NAMALWA (cell line): Measurements from ENCODE around the gene CHMP6.

Experiments used
- DNase-seq: peaks from one replicate; pipeline ENCODE4 v3.0.0-alpha.2; 2015; ENCODE audit warnings: low spot score

The CHMP6 gene

DNA sequence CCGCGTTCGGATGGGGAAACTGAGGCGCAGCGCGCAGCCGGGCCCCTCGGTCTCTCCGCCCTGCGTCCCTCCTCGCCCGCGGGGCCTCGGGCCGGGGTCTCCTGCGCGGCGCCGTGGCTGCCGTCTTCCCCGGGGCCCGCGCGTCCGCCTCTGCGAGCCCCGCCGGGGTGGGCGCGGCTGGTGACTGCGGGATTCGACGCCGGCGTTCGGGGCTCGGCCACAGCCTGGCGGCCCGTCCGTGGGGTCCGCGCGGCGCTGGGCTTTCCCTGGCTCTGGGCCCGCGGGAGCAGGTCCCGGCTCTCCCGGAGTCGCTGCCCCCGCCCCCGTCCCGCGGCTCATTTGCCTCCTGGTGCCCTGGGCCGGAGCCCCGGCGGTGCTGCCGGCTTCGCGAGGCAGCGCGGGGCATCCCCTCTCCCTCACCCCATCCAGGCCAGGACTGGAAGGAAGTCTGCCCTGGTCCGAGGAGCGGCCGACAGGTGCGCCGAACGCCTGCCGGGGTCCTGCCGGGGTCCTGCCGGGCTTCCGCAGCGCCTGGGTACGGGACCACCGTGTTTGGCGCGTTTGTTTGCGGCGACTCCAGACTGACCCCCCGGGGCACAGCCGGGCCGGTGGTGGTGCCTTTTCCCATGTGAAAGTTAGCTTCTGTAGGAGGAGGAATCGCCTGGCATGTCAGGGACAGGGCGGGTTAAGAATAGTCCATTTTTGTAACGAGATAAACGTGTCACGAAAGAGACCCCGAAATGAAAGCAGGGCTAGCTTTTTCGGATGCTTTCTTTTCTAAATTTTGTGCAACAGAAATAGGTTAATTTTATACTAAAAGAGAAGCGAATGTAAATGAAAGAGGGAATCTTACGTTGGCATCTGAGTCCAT is 671 bp downstream of the CHMP6 start:
- no peak for DNase-seq

DNA sequence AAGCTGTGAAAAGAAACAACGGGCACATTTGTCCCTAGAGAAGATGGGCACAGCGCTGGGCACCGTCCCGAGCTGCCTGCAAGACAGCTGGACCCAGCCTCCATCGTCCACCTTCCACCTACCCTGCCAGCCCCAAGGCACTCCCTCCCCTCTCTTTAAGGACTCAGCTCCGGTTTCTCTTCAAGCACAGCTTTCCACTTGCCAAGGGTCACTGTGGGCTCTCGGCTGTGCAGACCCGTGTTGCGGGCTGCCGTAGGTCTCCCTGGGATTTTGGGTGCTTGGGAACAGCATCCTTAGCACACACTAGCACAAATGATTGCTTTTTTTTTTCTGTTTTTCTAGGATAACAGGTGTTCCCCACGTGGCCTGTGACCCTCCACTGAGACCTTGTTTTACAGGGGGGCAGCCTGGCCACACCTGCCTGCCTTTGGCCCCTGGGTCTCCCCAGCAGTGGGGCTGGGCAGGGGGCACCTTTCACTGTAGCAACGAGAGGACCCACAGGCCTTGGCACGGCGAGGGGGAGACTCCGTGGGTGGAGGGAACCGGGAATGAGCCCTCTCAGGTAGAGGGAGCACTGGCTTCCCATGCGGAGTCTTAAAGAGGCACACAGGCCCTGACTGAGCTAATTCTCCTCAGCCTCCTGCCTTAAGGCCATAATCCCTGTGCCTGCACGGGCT is 1.4 kb downstream of the CHMP6 start:
- no peak for DNase-seq

DNA sequence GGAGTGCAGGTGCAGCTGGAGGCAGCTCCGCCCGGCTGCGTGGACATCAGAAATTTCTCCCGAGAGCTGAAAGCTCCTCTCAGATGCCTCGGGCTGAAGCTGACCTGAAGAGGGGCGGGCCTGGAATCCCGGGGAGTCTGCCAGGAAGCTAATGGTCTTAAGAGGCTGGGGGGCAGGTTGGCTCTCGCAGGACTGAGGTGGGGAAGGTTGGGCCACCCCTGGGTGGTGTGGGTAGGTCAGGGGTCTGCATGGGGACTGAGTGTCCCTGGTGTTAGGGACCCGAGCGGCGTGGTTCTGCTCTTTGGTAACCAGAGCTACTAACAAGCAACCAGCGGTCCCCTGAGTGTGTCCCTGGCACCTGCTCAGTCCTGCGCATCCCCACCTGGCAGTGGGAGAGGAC is 3.5 kb downstream of the CHMP6 start:
- no peak for DNase-seq

DNA sequence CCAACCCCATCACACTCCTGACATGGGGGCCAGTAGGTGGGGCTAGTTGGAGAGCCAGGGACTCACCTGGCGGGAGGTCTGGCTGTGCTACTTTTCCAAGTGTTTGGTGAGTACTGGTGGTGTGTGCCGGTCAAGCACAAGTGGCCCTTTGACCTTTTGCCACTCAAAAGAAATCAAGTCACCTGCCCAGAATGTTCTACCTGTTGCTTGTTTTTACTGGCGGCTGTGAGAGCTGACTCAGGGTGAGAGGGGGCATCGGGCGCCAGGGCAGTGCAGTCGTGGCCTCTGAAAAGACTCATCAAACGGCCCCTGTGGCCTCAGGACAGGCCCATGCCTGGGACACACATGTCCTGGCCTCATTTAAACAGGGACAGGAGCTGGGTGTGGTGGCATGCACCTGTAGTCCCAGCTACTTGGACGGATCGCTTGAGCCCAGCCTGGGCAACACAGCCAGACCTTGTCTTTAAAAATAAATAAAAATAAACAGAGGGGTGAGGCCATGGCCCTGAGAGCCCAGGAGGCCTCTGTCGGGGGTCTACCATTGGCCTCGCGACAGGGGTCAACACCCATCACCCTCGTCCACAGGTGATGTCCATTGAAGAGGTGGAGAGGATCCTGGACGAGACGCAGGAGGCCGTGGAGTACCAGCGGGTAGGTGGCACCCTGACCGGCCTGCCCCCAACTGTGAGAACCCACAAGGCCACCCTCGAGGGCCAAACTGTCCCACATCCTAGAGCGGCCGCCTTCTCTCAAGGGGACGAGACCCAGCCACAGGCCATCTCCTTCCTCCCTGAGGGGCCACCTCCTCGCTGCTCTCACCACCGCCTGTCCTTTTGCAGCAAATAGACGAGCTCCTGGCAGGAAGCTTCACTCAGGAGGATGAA is 5.0 kb downstream of the CHMP6 start:
- DNase-seq, result no peak

DNA sequence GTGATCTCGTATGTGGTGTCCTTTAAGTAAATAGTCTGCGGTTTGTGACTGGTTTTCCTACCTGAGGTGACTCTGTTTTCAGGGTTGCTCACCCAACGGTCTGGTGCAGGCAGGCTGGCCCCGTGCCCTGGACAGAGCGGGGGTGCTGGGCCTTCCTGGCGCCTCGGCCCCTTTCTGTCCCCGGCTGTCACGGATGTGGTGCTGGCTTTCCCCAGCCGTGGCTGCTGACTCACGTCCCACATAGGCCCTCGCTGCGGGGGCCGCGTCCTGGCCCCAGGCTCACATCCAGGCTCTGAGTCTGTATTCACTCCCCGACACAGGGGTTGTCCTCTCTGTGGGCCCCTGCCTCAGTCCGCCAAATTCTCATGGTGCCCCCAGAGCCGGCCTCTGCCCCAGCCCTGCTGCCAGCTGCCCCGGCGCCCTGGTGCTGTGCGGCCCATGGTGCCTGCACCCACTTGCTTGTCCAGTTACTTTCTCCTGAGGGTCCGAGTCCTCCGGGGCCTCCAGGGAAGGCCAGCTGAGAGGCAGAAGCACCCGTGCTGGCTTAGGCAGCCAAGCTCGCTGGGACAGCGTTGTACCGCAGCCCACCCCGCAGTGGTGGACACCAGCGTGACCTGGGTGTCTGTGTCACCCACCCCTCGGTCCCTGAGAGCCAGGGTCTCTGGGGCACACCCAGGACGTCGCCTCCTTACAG is 5.9 kb downstream of the CHMP6 start:
- DNase-seq, result no peak

DNA sequence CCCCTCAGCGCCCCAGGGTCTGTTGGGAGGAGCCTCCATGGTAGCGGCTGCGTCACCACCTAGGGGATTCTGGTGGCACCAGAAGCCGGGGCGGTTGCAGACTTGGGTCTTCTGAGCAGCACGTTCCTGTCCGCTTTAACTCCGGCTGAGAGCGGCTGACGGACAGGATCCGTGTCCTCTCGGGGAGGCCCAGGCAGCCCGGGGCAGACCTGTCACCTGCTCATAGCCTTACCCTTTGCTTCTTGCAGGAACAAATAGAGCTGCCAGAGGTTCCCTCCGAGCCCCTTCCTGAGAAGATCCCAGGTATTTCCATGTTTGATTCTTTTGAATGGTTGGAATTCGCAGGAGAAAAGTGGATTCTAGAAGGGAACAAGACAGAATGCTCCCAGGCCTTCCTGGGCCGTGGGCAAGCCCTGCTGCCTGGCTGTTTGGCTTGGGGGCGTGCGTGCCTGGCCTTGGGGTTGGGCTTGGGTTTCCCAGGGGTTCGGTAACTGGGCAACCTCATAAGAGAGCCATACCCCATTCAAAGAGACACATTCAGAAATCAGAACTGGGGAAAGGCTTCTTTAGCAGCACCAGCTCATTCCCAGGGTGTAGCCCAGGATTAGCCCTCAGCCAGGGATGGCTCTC is 6.6 kb downstream of the CHMP6 start:
- no peak for DNase-seq

DNA sequence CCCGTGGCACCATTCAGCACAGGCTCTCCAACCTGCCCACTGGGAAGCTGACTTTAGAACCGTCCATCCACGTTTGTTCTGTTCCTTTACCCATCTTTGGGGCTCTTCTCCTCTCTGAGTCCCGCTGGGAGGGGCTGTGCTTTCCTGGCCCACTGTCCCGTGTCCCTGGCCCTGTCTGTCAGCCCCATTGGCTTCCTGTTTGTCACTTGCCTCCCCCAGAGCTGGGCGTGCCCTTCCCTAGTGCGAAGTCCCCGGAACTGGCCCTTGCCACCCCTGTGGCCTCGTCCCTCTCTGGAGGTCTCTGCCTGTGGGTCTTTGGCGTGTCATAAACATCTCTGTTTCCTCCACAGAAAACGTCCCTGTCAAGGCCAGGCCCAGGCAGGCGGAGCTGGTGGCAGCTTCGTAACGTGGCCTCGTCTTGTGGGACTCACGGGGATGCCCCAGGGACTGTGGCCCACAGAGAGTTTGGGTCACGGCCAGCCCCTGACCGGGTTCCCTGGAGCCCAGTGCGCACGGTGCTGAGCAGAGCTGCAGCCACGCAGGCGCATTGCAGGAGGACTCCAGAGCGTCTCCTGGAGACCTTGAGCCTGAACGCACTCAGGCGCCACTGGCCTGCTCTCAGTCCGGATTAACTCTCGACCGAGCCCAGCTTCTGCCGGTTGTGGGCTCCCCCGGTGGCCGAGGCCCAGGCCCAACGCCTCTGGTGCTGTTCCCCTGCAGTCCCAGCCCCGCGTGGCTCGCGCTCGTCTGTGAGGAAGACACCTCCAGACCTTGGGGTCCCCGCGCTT is 7.3 kb downstream of the CHMP6 start:
- DNase-seq, result no peak

DNA sequence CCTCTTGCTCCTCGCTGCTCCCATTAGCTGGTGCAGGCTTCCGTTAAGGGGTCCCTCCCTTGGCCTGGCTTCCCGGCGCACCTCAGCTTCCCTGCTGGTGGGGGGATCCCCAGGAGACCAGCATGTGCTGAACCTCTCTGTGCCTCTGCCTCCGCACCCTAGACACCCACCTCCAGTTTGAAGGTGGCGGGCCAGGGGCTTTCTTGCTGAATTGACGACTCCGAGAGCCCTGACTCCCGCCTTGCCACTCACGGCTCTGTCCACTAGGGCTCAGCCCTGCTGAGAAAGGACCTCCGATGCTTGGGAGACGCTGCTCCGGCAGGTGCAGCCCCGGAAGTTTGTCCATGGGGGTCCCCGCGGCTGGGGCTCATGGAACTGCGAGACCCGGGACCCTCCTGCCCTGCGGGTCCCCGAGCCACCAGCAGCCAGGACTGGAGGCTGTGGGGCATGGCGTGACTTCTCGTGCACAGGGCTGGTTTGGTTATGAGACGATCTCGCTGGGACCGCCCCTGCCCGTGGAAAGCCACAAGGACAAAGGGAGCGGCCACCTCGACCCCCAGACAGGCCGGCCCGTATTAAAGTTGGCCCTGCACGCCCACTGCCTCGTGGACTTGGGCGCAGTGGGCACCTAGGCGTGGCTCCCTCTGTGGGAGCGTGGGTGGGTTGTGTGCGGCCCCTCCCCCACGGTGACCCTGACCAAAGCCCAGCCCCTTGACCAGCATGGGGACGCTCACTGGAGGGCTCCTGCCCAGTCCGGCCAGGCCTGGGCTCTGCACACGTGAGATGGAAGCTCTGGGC is 8.1 kb downstream of the CHMP6 start:
- DNase-seq, result no peak

DNA sequence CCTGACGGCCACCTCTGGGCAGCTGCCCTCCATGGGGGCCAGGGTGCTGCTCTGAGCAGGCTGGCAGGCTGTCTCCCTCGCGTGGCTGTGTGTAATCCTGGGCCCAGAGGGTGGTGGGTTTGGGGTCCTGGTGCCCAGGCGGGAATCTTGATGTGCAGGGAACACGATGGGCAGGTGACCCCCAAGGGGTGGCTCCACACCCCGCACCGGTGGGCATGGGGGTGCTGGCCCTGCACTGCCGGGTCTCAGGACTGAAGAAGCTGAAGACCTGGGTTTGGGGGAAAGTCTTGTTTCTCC is 8.6 kb downstream of the CHMP6 start:
- DNase-seq, result no peak

DNA sequence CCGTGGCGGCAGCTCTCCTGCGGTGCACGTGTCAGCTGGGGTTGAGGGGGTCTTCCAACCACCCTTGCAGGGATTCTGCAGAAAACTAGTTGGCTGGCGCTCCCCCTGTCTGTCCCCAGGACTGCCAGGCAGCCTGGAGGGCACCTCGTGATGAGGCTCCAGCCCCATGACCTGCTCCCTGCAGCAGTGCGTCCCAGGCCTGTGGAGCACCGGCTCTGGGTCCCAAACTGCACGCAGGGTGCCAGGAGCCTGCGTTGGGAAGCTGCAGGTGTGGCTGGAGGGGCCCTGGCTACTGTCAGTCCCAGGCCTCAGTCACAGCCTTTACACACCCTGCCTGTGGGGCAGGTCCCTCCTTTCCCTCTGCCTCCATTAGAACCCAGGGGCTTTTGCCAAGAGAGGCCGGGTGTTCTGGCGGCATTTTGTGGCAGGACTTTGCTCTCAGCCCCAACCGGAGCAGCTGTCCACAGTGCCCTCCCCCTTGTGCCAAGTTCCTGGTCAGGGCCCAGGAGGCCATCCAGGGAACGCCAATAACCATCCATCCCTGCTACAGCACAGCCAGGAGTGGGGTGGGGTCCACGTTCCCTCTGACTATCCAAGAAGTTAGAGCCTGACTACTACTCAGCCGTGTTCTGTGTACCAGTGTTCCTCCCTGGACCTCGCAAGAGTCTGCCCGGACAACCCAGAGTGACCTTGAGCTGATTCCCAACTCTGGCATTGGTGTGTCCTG is 9.2 kb downstream of the CHMP6 start:
- no peak for DNase-seq

DNA sequence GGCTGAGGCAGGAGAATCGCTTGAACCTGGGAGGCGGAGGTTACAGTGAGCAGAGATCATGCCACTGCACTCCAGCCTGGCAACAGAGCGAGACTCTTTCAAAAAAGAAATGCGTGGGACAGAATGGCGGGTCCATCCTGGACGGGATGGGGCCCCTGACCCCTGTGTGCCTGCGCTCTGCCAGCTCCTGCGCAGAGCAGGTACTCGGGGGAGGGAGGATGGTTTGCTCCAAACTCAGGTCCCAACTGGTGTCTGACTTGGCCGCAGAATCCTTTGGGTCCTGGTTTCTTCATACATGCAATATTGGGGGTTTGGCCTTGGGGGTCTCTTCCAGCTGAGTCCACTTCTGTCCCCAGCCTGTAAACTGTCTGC is 10.4 kb downstream of the CHMP6 start:
- no peak for DNase-seq

DNA sequence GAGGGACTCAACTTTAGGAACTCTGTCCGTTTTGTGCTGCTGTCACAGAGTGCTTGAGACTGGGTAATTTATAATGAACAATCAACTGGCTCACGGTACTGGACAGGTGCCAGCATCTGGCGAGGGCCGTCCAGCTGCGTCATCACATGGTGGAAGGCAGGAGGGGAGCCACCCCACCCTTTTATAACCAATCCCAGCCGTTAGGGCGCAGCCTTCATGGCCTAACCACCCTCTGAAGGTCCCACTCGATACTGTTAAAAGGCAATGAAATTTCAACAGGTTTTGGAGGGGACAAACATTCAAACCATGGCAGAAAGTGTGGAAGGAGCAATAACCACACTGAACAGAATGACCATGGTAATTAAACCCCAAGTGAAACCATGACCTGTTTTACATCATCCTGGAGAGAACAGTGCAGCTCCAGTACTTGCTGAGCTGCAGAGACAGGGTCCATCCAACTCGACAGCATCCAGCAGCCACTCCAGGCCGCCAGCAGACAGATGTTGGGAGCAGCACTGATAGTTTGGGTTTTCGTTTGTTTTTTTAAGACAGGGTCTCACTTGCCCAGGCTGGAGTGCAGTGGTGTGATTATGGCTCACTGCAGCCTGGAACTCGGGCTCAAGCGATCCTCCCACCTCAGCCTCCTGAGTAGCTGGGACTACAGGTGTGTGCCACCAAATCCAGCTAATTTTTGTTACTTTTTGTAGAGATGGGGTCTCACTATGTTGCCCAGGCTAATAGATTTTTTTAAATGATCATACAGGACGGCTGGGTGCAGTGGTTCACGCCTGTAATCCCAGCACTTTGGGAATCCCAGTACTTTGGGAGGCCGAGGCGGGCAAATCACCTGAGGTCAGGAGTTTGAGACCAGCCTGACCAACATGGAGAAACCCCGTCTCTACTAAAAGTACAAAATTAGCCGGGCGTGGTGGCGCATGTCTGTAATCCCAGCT is 11.0 kb downstream of the CHMP6 start:
- DNase-seq, result no peak

DNA sequence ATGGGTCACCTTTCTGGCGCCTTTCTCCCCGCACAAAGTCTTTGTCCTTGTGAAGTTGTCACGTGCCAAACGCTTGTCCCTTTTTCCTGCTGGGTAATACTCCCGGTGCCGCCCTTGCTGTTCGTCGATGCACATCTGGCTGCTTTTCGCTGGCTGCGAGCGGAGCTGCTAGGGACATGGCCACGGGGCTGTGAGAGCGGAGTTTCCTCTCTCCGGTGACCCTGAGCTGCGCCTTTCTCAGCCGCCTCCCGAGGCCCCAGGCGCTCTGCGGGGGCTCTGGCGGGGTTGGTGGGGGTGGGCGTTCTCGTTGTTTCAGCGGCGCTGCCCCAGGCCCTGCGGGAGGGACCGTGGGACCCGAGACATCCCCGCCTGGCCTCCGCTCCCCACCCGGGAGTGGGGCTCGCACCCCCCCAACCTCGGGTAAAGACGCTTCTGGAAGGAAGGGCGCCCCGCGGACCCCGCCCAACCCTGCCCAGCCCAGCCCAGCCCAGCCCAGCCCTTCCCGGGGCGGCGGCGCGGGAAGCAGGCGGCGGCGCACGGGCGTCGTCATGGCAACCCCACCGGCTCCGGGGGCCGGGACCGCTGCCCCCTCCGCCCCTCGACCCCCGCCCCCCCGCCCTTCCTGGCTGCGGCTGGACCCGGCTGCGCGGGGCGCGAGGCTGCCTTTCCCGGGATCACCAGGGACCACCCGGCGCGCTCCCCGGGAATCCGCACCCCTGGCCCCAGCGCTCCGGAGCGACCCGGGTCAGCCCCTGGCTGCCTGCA is 12.3 kb downstream of the CHMP6 start:
- DNase-seq, result no peak

DNA sequence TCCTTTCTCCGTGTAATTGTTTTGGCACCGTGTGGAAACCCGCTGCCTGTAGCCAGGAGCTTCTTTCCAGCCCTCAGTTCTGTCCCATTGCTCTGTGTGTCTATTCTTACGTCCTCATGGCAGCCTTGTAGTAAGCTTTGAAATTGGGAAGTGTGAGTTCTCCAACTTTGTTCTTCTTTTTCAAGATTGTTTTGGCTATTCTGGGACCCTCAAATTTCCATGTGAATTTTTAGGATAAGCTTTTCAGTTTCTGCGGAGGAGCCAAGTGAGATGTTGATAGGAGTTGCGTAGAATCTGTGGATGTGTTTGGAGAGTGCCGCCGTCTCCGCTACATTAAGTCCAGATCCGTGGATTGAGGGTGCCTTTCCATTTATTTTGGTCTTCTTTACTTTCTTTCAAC is 15.2 kb downstream of the CHMP6 start:
- DNase-seq, result no peak

DNA sequence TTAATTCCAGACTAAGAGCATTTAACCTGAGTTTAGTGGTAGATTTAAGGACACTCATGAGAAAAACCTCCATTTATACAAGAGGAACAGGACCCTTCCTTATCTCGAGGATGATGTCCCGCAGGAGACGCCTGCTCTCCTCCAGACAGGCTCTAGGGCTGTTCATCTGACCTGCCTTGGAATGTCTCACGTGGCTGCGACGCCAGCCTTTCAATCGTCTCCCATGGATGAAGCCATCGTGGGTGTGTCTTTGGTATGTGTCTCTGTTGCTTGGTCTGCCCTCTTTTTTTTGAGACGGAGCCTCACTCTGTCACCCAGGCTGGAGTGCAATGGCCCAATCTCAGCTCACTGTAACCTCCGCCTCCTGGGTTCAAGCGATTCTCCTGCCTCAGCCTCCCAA is 16.5 kb downstream of the CHMP6 start:
- DNase-seq, result no peak

DNA sequence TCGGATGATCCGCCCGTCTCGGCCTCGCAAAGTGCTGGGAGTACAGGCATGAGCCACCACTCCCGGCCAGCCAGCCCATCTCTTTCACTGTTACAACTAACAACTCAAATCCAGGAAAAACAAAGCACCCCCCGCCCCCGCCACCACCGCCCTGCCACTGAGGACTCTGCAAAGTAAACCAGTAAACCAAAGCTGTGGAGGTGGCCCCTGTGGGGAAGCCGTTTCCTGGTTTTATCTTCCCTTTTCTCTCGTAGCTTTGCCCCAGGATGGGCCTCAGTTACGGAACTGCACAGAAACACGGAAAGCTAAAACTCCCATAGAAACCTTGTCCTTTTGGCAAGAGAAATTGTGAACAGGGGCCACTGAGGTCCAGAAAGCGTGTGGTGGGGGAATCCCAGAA is 17.5 kb downstream of the CHMP6 start:
- no peak for DNase-seq

DNA sequence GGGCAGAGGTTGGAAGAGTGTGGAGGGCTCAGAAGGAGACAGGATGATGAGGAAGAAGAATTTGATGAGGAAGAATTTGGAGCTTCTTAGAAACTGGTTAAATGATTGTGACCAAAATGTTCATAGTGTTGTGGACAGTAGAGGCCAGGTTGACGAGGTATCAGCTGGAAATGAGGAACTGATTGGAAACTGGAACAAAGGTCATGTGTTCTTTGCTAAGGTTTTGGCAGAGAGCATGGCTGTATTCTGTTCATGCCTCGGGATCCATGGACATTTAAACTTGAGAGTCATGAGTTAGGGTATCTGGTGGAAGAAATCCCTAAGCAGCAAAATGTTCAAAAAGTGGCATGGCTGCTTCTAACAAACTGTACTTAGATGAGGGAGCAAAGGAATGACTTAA is 19.3 kb downstream of the CHMP6 start:
- DNase-seq, result no peak

DNA sequence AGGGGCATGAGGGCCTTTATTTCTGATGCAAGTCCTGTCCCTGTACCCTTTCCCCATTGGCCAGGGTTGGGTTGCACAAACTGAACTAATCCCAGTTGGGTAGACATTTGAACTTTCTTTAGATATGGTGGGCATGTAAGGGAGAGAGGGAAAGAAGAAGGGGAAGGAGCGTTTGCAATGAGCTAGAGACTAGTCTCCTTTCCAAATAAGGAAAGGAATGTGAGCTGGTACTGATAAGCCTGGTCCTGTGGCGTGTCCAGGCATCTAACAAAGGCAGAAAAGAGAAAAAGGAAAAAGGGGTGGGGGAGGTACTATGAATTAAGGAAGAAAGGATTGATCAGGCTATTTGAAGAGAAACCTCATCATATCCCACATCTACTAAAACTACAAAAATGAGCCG is 20.3 kb downstream of the CHMP6 start:
- DNase-seq, result no peak
